Gastroesophageal sphincter (tissue), 4 donors: ENCODE measurements around the gene ULK4. TPM values are rescaled to one million over a fixed set of nuclear protein-coding genes. Genes with fewer than 3 reads are reported as not detected.
"Not testable (repeated sequence)": the region's sequence is repeated elsewhere in the genome, so short reads cannot be mapped to it uniquely, and the experiment has no call there.

Experiments
- ATAC-seq: fragments of 150-250 bp; one replicate; pipeline ENCODE4 v1.9.1; 2016; ENCODE audit warnings: mild to moderate bottlenecking, moderate library complexity
- H3K27ac ChIP-seq, 4 donors: fragments of 200-600 bp; sonication (generic) in 3 of 4; 1 replicate in 3 of 4; 2 replicates in 1 of 4; pipeline ENCODE4 v1.5.1; 2016 to 2019
- H3K27me3 ChIP-seq: fragments of 200-600 bp; sonication (generic); one replicate; pipeline ENCODE4 v1.5.1; 2019
- H3K36me3 ChIP-seq, 2 donors: fragments of 200-600 bp; sonication (generic); one replicate each; pipeline ENCODE4 v1.5.1; 2019; ENCODE audit warnings: control low read depth in 1 of 2
- H3K4me1 ChIP-seq, 3 donors: fragments of 200-600 bp; sonication (generic); 1 replicate in 2 of 3; 2 replicates in 1 of 3; pipeline ENCODE4 v1.5.1; 2016 to 2019; ENCODE audit warnings: control low read depth in 2 of 3
- H3K4me3 ChIP-seq, 2 donors: fragments of 200-600 bp; sonication (generic); one replicate each; pipeline ENCODE4 v1.5.1; 2019; ENCODE audit warnings: mild to moderate bottlenecking in 1 of 2, moderate library complexity in 1 of 2
- H3K9me3 ChIP-seq, 3 donors: fragments of 200-600 bp; sonication (generic); one replicate each; pipeline ENCODE4 v1.5.1; 2017 to 2019; ENCODE audit warnings: control low read depth in 2 of 3
- EP300 ChIP-seq: sonication (generic); formaldehyde crosslinking; IDR thresholded peaks from one replicate; pipeline ENCODE4 v1.6.1; 2017; ENCODE audit warnings: antibody characterized with exemption, mild to moderate bottlenecking
- POLR2A ChIP-seq, 2 donors: fragments of 450-650 bp; IDR thresholded peaks; one replicate each; pipeline ENCODE4 v1.6.1; 2017; ENCODE audit warnings: antibody characterized with exemption in 2 of 2, mild to moderate bottlenecking in 2 of 2, moderate library complexity in 1 of 2
- POLR2AphosphoS5 ChIP-seq: sonication (generic); formaldehyde crosslinking; IDR thresholded peaks from one replicate; pipeline ENCODE4 v1.6.1; 2017; ENCODE audit warnings: antibody characterized with exemption
- WGBS, 2 donors: methylation state at CpG; one replicate each; pipeline ENCODE4 v1.1.5; 2018; ENCODE audit warnings: low coverage in 1 of 2; 5-methylcytosine and 5-hydroxymethylcytosine counted together
- total RNA-seq, 4 donors: library from RNA; depleted of rRNA; stranded (reverse); fragments of >200 nt; gene quantifications; one replicate each; pipeline ENCODE4 v1.1.0, GENCODE V29; 2016
- TF ChIP-seq, protein P1 (sequence below), 4 experiments: fragments of 200-600 bp in 2 of 4; fragments of 450-650 bp in 2 of 4; sonication (generic) in 1 of 4; IDR thresholded peaks; one replicate each; pipeline ENCODE4 v1.5.1; 2017 to 2019; ENCODE audit warnings: antibody characterized with exemption in 4 of 4, mild to moderate bottlenecking in 2 of 4, moderate library complexity in 2 of 4

Gene ULK4
- total RNA-seq, 4 donors from 2014 or later: 3.8 to 15.4 (median 8.8) TPM

DNA sequence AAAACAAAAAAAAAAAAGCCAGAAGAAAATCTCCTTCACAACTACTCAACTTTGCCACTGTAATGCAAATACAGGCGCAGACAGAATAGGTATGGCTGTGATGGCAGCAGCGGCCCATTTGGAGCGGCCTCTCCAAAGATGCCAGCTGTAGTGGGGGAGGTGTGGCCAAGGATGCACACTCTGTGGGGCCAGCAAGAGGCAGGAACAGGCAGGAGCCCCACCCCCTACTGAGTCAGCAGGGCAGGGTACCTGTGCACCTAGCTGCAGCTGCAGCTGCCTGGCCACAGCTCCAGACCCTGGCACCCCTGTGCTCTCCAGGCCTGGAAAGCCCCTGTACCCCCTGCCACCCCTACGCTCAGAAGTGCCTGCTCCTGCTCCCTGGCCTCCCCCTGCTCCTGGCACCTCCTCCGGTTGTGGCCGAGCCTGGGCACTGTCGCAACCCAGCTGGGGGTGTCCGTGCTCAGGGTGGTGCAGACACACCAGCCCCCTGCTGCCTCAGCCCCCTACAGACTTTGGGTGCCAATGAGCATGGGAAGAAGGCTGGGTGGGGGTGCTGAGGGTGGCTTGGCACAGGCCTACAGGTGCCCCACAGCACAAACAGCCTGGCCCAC, 312.7 kb downstream of the ULK4 start:
- no peak for ATAC-seq
- Histone ChIP-seq H3K9me3 (no peaks in the 10 kb centered on the region), H3K36me3 (no peaks in the 10 kb centered on the region), H3K4me3 (no peak overlapping the region), H3K4me1 (no peaks in the 10 kb centered on the region), H3K27ac (no peak overlapping the region), H3K27me3 (no peaks in the 10 kb centered on the region)
- TF ChIP-seq POLR2A (IDR thresholded peaks at IDR 0.05) (no peak), EP300 (no peak), POLR2AphosphoS5 (no peak)
- TF ChIP-seq, protein P1, sequence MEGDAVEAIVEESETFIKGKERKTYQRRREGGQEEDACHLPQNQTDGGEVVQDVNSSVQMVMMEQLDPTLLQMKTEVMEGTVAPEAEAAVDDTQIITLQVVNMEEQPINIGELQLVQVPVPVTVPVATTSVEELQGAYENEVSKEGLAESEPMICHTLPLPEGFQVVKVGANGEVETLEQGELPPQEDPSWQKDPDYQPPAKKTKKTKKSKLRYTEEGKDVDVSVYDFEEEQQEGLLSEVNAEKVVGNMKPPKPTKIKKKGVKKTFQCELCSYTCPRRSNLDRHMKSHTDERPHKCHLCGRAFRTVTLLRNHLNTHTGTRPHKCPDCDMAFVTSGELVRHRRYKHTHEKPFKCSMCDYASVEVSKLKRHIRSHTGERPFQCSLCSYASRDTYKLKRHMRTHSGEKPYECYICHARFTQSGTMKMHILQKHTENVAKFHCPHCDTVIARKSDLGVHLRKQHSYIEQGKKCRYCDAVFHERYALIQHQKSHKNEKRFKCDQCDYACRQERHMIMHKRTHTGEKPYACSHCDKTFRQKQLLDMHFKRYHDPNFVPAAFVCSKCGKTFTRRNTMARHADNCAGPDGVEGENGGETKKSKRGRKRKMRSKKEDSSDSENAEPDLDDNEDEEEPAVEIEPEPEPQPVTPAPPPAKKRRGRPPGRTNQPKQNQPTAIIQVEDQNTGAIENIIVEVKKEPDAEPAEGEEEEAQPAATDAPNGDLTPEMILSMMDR (IDR thresholded peaks at IDR 0.05): no peak
- WGBS, 2 donors: 100% methylated on average over 2 of the region's 8 CpGs; no CpG with 5 or more reads in 1 of the 2 donors

DNA sequence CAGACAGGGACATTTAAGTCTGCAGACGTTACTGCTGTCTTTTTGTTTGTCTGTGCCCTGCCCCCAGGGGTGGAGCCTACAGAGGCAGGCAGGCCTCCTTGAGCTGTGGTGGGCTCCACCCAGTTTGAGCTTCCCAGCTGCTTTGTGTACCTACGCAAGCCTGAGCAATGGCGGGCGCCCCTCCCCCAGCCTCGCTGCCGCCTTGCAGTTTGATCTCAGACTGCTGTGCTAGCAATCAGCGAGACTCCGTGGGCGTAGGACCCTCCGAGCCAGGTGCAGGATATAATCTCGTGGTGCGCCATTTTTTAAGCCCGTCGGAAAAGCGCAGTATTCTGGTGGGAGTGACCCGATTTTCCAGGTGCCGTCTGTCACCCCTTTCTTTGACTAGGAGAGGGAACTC, 314.2 kb downstream of the ULK4 start:
- not testable (repeated sequence) for H3K4me3 ChIP-seq, ATAC-seq, H3K36me3 ChIP-seq, H3K27me3 ChIP-seq, H3K4me1 ChIP-seq, H3K9me3 ChIP-seq, H3K27ac ChIP-seq
- WGBS, 2 donors: no CpG with 5 or more reads among the region's 17 CpGs

DNA sequence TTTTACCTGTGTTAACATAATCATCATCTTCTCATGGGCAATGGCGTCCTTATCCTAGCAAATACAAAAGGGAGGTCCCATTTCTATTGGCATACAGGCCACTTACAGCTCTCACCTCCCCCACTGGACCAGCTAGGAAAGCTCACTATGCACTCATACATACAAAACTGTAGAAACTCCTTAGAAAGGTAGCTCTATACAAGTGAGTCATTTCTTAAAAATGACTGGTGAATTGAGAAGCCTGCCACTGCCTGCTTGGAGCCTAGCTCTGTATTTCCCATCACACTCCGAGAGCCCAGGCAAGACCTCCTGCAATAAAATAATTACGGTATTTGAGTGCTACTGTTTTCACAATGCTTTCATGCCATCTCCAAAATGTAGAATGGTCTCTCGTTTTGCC, 321.8 kb downstream of the ULK4 start:
- no peaks in the 10 kb centered on the region for H3K4me1 ChIP-seq
- no peak overlapping the region for H3K27ac ChIP-seq
- H3K4me3 ChIP-seq: no peak overlapping the region
- no peaks in the 10 kb centered on the region for H3K27me3 ChIP-seq
- no peaks in the 10 kb centered on the region for H3K36me3 ChIP-seq
- no peaks in the 10 kb centered on the region for H3K9me3 ChIP-seq
- TF ChIP-seq EP300: no peak
- no peak for TF ChIP-seq POLR2AphosphoS5
- no peak for TF ChIP-seq POLR2A (IDR thresholded peaks at IDR 0.05)
- TF ChIP-seq, protein P1 (IDR thresholded peaks at IDR 0.05): no peak
- no peak for ATAC-seq
- 83 to 88% methylated on average over 4 of the region's 4 CpGs for WGBS, 2 donors

DNA sequence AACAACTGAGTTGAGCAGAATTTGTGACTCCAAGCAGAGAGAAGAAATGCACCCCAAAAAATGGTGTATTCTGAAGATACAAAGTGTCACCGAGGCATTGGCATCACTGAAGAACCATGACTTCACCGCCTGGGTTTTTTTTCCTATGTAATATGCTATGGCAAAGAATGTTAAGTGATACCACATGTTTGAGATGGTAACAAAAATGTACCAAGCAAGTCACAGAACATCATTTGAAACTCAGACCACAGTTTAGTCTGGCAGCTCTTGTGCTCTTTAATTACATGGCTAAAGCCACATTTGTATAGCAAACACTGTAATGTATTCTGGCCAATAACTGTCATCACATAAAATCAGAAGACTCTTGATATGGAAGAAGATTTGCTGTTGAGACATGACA, 323.5 kb downstream of the ULK4 start:
- Histone ChIP-seq H3K27me3 (no peaks in the 10 kb centered on the region), H3K36me3 (no peaks in the 10 kb centered on the region), H3K9me3 (no peaks in the 10 kb centered on the region), H3K4me1 (no peaks in the 10 kb centered on the region), H3K27ac (no peak overlapping the region), H3K4me3 (no peak overlapping the region)
- no peak for ATAC-seq
- WGBS, 2 donors: 100% methylated on average over 2 of the region's 2 CpGs
- TF ChIP-seq, protein P1 (IDR thresholded peaks at IDR 0.05): no peak
- TF ChIP-seq POLR2AphosphoS5 (no peak), POLR2A (IDR thresholded peaks at IDR 0.05) (no peak), EP300 (no peak)

DNA sequence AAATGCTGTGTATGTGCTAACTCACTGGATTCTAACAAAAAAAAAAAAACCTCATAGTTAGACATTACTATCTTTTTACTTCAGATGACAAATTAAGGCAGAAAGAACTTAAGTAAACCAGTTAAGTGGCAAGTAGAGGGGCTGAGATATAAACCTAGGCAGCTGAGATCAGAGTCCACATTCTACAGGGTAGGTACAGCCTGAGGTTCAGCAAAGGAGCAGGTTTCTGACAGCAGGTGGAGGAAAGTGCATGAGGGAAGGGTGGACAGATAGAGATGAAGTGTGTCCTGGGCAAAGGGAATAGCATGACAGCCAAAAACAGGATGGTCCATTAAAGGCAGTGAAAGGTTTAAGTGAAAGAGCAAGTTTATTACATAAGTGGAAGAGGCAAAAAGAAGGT, 329.2 kb downstream of the ULK4 start:
- ATAC-seq: no peak
- Histone ChIP-seq H3K4me3 (no peak overlapping the region), H3K9me3 (no peaks in the 10 kb centered on the region), H3K4me1 (peaks cover 0 to 10% (median 0%) of the 10 kb centered on the region in 3 donors), H3K27ac (no peak overlapping the region), H3K36me3 (no peaks in the 10 kb centered on the region), H3K27me3 (no peaks in the 10 kb centered on the region)
- TF ChIP-seq EP300 (no peak), POLR2AphosphoS5 (no peak), POLR2A (IDR thresholded peaks at IDR 0.05) (no peak)
- TF ChIP-seq, protein P1 (IDR thresholded peaks at IDR 0.05): no peak
